ENCODE results near the gene ZC3H8.

ZC3H8 gene

DNA sequence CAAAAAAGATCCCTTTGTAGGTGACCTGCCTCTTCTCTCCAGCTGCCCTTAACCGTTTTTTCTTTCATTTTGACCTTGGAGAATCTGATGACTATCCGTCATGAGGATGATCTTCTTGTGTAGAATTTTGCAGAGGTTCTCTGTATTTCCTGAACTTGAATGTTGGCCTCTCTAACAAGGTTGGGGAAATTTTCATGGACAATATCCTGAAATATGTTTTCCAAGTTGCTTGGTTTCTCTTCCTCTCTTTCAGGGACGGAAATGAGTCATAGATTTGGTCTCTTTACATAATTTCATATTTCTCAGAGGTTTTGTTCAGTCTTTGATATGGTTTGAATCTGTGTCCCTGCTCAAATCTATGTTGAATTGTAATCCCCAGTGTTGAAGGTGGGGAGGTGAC is 34.0 kb downstream of the ZC3H8 start:
- Histone ChIP-seq H3K4ac (ENCODE audit: low read depth in 1 of 2, low read length in 2 of 2) (no peak overlapping the region), H3K14ac (ENCODE audit: low read length in 2 of 2) (no peak overlapping the region), H3K4me3 (ENCODE audit: insufficient read depth in 1 of 2, low read depth in 1 of 2, low read length in 2 of 2) (no peak overlapping the region), H3K23ac (ENCODE audit: low read length in 2 of 2) (no peak overlapping the region), H3K4me2 (ENCODE audit: low read length, poor library complexity, severe bottlenecking) (no peak overlapping the region), H4K8ac (ENCODE audit: low read length) (no peak overlapping the region), H2AFZ (ENCODE audit: low read depth, low read length) (no peak overlapping the region), H4K91ac (ENCODE audit: low read length) (no peak overlapping the region), H3K4me1 (ENCODE audit: control insufficient read depth, insufficient read depth, low read depth, low read length) (no peaks in the 10 kb centered on the region), H2BK12ac (ENCODE audit: low read length in 2 of 2) (no peak overlapping the region), H3K9me3 (ENCODE audit: control insufficient read depth, low read length) (peaks cover 13% of the 10 kb centered on the region), H3K18ac (ENCODE audit: low read depth in 1 of 2, low read length in 2 of 2) (no peak overlapping the region), H2BK5ac (ENCODE audit: low read depth, low read length, poor library complexity, severe bottlenecking) (no peak overlapping the region), H3K36me3 (ENCODE audit: control insufficient read depth in 1 of 2, insufficient read depth in 2 of 2, low read depth in 1 of 2, low read length in 2 of 2) (peaks cover 7 to 32% of the 10 kb centered on the region in 2 experiments), H3K27me3 (ENCODE audit: control insufficient read depth in 1 of 2, insufficient read depth in 1 of 2, low read length in 2 of 2) (no peaks in the 10 kb centered on the region), H3K79me1 (replicated peaks; ENCODE audit: low read length, poor library complexity, severe bottlenecking) (no peaks in the 10 kb centered on the region), H2BK15ac (ENCODE audit: low read depth, poor library complexity, severe bottlenecking) (no peak overlapping the region), H3K27ac (ENCODE audit: low read length, poor library complexity, severe bottlenecking) (no peak overlapping the region), H2BK120ac (ENCODE audit: low read depth, low read length) (no peak overlapping the region), H2AK5ac (ENCODE audit: low read length, severe bottlenecking) (no peak overlapping the region), H3K9ac (ENCODE audit: low read length) (no peak overlapping the region)
- no peak for DNase-seq
- 97% methylated on average over 2 of the region's 3 CpGs for WGBS

DNA sequence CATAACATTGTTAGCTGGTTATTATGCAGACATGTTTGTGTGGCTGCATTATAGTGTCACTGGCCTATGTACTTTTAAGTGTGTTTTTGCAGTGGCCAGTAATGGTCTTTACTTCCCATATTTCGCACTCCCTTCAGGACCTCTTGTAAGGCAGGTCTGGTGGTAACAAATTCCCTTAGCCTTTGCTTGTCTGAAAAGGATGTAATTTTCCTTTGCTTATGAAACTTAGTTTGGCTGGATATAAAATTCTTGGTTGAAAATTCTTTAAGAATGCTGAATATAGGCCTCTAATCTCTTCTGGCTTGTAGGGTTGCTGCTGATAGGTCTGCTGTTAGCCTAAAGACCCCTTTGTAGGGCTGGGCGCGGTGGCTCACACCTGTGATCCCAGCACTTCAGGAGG is 34.7 kb downstream of the ZC3H8 start:
- peaks cover 13% of the 10 kb centered on the region for H3K9me3 ChIP-seq (ENCODE audit: control insufficient read depth, low read length)
- no peak overlapping the region for H3K14ac ChIP-seq (ENCODE audit: low read length in 2 of 2)
- H3K27me3 ChIP-seq (ENCODE audit: control insufficient read depth in 1 of 2, insufficient read depth in 1 of 2, low read length in 2 of 2): no peaks in the 10 kb centered on the region
- no peak overlapping the region for H3K23ac ChIP-seq (ENCODE audit: low read length in 2 of 2)
- no peaks in the 10 kb centered on the region for H3K4me1 ChIP-seq (ENCODE audit: control insufficient read depth, insufficient read depth, low read depth, low read length)
- H3K27ac ChIP-seq (ENCODE audit: low read length, poor library complexity, severe bottlenecking): no peak overlapping the region
- H2AFZ ChIP-seq (ENCODE audit: low read depth, low read length): no peak overlapping the region
- no peak overlapping the region for H3K18ac ChIP-seq (ENCODE audit: low read depth in 1 of 2, low read length in 2 of 2)
- H2BK15ac ChIP-seq (ENCODE audit: low read depth, poor library complexity, severe bottlenecking): no peak overlapping the region
- 93% methylated on average over 3 of the region's 3 CpGs for WGBS
- no peak overlapping the region for H3K4me2 ChIP-seq (ENCODE audit: low read length, poor library complexity, severe bottlenecking)
- no peak overlapping the region for H2BK5ac ChIP-seq (ENCODE audit: low read depth, low read length, poor library complexity, severe bottlenecking)
- H2BK120ac ChIP-seq (ENCODE audit: low read depth, low read length): no peak overlapping the region
- H4K8ac ChIP-seq (ENCODE audit: low read length): no peak overlapping the region
- no peak overlapping the region for H4K91ac ChIP-seq (ENCODE audit: low read length)
- no peak overlapping the region for H2AK5ac ChIP-seq (ENCODE audit: low read length, severe bottlenecking)
- no peak overlapping the region for H2BK12ac ChIP-seq (ENCODE audit: low read length in 2 of 2)
- peaks cover 3 to 38% of the 10 kb centered on the region in 2 experiments for H3K36me3 ChIP-seq (ENCODE audit: control insufficient read depth in 1 of 2, insufficient read depth in 2 of 2, low read depth in 1 of 2, low read length in 2 of 2)
- DNase-seq: no peak
- H3K79me1 ChIP-seq (replicated peaks; ENCODE audit: low read length, poor library complexity, severe bottlenecking): no peaks in the 10 kb centered on the region
- H3K4ac ChIP-seq (ENCODE audit: low read depth in 1 of 2, low read length in 2 of 2): no peak overlapping the region
- H3K9ac ChIP-seq (ENCODE audit: low read length): no peak overlapping the region
- H3K4me3 ChIP-seq (ENCODE audit: insufficient read depth in 1 of 2, low read depth in 1 of 2, low read length in 2 of 2): no peak overlapping the region

GRCh38 chr2:112217854-112218253 is 37.0 kb downstream of the ZC3H8 start:
- H2BK5ac ChIP-seq (ENCODE audit: low read depth, low read length, poor library complexity, severe bottlenecking): no peak overlapping the region
- H3K36me3 ChIP-seq (ENCODE audit: control insufficient read depth in 1 of 2, insufficient read depth in 2 of 2, low read depth in 1 of 2, low read length in 2 of 2): peaks cover 3 to 36% of the 10 kb centered on the region in 2 experiments
- H2BK120ac ChIP-seq (ENCODE audit: low read depth, low read length): no peak overlapping the region
- no peaks in the 10 kb centered on the region for H3K4me1 ChIP-seq (ENCODE audit: control insufficient read depth, insufficient read depth, low read depth, low read length)
- no peak overlapping the region for H3K4me2 ChIP-seq (ENCODE audit: low read length, poor library complexity, severe bottlenecking)
- no peak overlapping the region for H3K4ac ChIP-seq (ENCODE audit: low read depth in 1 of 2, low read length in 2 of 2)
- no peak overlapping the region for H2BK15ac ChIP-seq (ENCODE audit: low read depth, poor library complexity, severe bottlenecking)
- no peak overlapping the region for H3K27ac ChIP-seq (ENCODE audit: low read length, poor library complexity, severe bottlenecking)
- H2AFZ ChIP-seq (ENCODE audit: low read depth, low read length): no peak overlapping the region
- H3K18ac ChIP-seq (ENCODE audit: low read depth in 1 of 2, low read length in 2 of 2): no peak overlapping the region
- no peaks in the 10 kb centered on the region for H3K27me3 ChIP-seq (ENCODE audit: control insufficient read depth in 1 of 2, insufficient read depth in 1 of 2, low read length in 2 of 2)
- H3K14ac ChIP-seq (ENCODE audit: low read length in 2 of 2): no peak overlapping the region
- no peak overlapping the region for H4K8ac ChIP-seq (ENCODE audit: low read length)
- no peak overlapping the region for H2AK5ac ChIP-seq (ENCODE audit: low read length, severe bottlenecking)
- no peak overlapping the region for H2BK12ac ChIP-seq (ENCODE audit: low read length in 2 of 2)
- no peak overlapping the region for H4K91ac ChIP-seq (ENCODE audit: low read length)
- no peak overlapping the region for H3K4me3 ChIP-seq (ENCODE audit: insufficient read depth in 1 of 2, low read depth in 1 of 2, low read length in 2 of 2)
- no peak for DNase-seq
- no peak overlapping the region for H3K9ac ChIP-seq (ENCODE audit: low read length)
- H3K79me1 ChIP-seq (replicated peaks; ENCODE audit: low read length, poor library complexity, severe bottlenecking): no peaks in the 10 kb centered on the region
- no peak overlapping the region for H3K23ac ChIP-seq (ENCODE audit: low read length in 2 of 2)
- H3K9me3 ChIP-seq (ENCODE audit: control insufficient read depth, low read length): peaks cover 13% of the 10 kb centered on the region

DNA sequence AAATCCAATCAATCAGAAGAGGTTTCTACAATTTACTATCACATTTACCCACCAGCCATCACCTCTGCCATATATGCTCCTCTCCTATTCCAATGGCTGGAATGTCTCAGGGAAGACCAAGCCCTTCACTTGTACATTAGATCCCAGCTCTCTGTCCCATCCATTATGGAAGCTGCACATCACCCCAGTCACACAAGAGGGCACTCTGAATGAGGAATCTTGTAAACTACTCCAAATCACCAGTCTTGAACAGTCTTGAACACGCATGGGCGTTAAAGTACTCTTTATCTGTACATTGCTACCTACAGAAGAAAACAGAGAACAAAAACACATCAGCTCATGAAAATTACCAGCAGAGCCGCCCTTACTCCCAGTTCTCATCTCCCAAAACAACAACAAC is 38.7 kb downstream of the ZC3H8 start:
- 82% methylated on average over 3 of the region's 3 CpGs for WGBS
- Histone ChIP-seq H2AFZ (ENCODE audit: low read depth, low read length) (no peak overlapping the region), H3K27ac (ENCODE audit: low read length, poor library complexity, severe bottlenecking) (no peak overlapping the region), H3K23ac (ENCODE audit: low read length in 2 of 2) (no peak overlapping the region), H3K14ac (ENCODE audit: low read length in 2 of 2) (no peak overlapping the region), H3K9ac (ENCODE audit: low read length) (no peak overlapping the region), H3K18ac (ENCODE audit: low read depth in 1 of 2, low read length in 2 of 2) (no peak overlapping the region), H3K4ac (ENCODE audit: low read depth in 1 of 2, low read length in 2 of 2) (no peak overlapping the region), H3K79me1 (replicated peaks; ENCODE audit: low read length, poor library complexity, severe bottlenecking) (no peaks in the 10 kb centered on the region), H4K91ac (ENCODE audit: low read length) (no peak overlapping the region), H4K8ac (ENCODE audit: low read length) (no peak overlapping the region), H2BK5ac (ENCODE audit: low read depth, low read length, poor library complexity, severe bottlenecking) (no peak overlapping the region), H3K4me1 (ENCODE audit: control insufficient read depth, insufficient read depth, low read depth, low read length) (no peaks in the 10 kb centered on the region), H3K4me2 (ENCODE audit: low read length, poor library complexity, severe bottlenecking) (no peak overlapping the region), H3K27me3 (ENCODE audit: control insufficient read depth in 1 of 2, insufficient read depth in 1 of 2, low read length in 2 of 2) (no peaks in the 10 kb centered on the region), H2BK120ac (ENCODE audit: low read depth, low read length) (no peak overlapping the region), H3K36me3 (ENCODE audit: control insufficient read depth in 1 of 2, insufficient read depth in 2 of 2, low read depth in 1 of 2, low read length in 2 of 2) (peaks cover 0 to 27% of the 10 kb centered on the region in 2 experiments), H3K4me3 (ENCODE audit: insufficient read depth in 1 of 2, low read depth in 1 of 2, low read length in 2 of 2) (no peak overlapping the region), H2BK12ac (ENCODE audit: low read length in 2 of 2) (no peak overlapping the region), H2BK15ac (ENCODE audit: low read depth, poor library complexity, severe bottlenecking) (no peak overlapping the region), H3K9me3 (ENCODE audit: control insufficient read depth, low read length) (peaks cover 7% of the 10 kb centered on the region), H2AK5ac (ENCODE audit: low read length, severe bottlenecking) (no peak overlapping the region)
- peak; percentile 22 for DNase-seq
